Heart left ventricle (tissue), 16 donors: ENCODE results near the gene GAK. TPM values are rescaled to one million over a fixed set of nuclear protein-coding genes. Genes with fewer than 3 reads are reported as not detected.

Experiments
- ATAC-seq, 4 donors: fragments of 200-7000 bp; cut with Tn5 transposase; one replicate each; pipeline ENCODE4 v1.9.1; 2020 to 2022; ENCODE audit warnings: moderate library complexity in 4 of 4, mild to moderate bottlenecking in 3 of 4, moderate number of reproducible peaks in 1 of 4
- DNase-seq, 5 donors: peaks; one replicate each; pipeline ENCODE4 v3.0.0-alpha.2; 2020
- H3K27ac ChIP-seq, 12 donors: fragments of 200-600 bp; sonication (generic) in 4 of 12; one replicate each; pipeline versions ENCODE4 v1.5.0 to v1.8.0; 2016 to 2022; ENCODE audit warnings: mild to moderate bottlenecking in 2 of 12
- H3K27me3 ChIP-seq, 9 donors: fragments of 200-600 bp; sonication (generic) in 2 of 9; one replicate each; pipeline versions ENCODE4 v1.5.1 to v1.8.0; 2016 to 2022; ENCODE audit warnings: mild to moderate bottlenecking in 3 of 9
- H3K36me3 ChIP-seq, 9 donors: fragments of 200-600 bp; sonication (generic) in 2 of 9; one replicate each; pipeline versions ENCODE4 v1.5.0 to v1.8.0; 2018 to 2022; ENCODE audit warnings: mild to moderate bottlenecking in 2 of 9
- H3K4me1 ChIP-seq, 12 donors: fragments of 200-600 bp; sonication (generic) in 4 of 12; one replicate each; pipeline versions ENCODE4 v1.5.0 to v1.8.0; 2016 to 2022; ENCODE audit warnings: mild to moderate bottlenecking in 3 of 12
- H3K4me3 ChIP-seq, 12 donors: fragments of 200-600 bp; sonication (generic) in 4 of 12; one replicate each; pipeline versions ENCODE4 v1.5.0 to v1.8.0; 2017 to 2022; ENCODE audit warnings: mild to moderate bottlenecking in 9 of 12, moderate library complexity in 4 of 12
- H3K9me3 ChIP-seq, 12 donors: fragments of 200-600 bp; sonication (generic) in 4 of 12; one replicate each; pipeline versions ENCODE4 v1.5.0 to v1.8.0; 2016 to 2022; ENCODE audit warnings: mild to moderate bottlenecking in 1 of 12
- CTCF ChIP-seq, 12 donors: fragments of 200-600 bp; sonication (generic) in 4 of 12; IDR thresholded peaks; one replicate each; pipeline versions ENCODE4 v1.5.0 to v1.8.0; 2018 to 2022; ENCODE audit warnings: antibody characterized with exemption in 12 of 12, mild to moderate bottlenecking in 5 of 12
- POLR2A ChIP-seq, 2 donors: fragments of 450-650 bp; IDR thresholded peaks; one replicate each; pipeline ENCODE4 v1.6.1; 2017; ENCODE audit warnings: antibody characterized with exemption in 2 of 2, mild to moderate bottlenecking in 2 of 2, moderate library complexity in 2 of 2
- WGBS, 4 donors: extraction: QIAGEN DNeasy Blood & Tissue Kit in 2 of 4; methylation state at CpG; one replicate each; pipeline versions ENCODE4 v1.1.5 to v1.1.7; 2013 to 2018; 5-methylcytosine and 5-hydroxymethylcytosine counted together
- intact Hi-C, 10 donors: fragments of 100-400 bp; cut with DNase I; formaldehyde crosslinking; loops; one replicate each; pipeline versions ENCODE4 v1.11.1 to v1.14.2; 2022
- polyA plus RNA-seq, 2 donors: library from polyadenylated mRNA; stranded (reverse); fragments of 200-250 nt; gene quantifications; one replicate each; pipeline ENCODE4 v1.2.3, GENCODE V29; 2013
- total RNA-seq, 9 donors: library from RNA; depleted of rRNA in 2 of 9; stranded (reverse); fragments of >200 nt in 2 of 9; fragmentation: NEBNext Ultra II Directional in 3 of 9; extraction: Animal tissue kit (Norgen Biotek cat#: 25700) in 3 of 9; gene quantifications; one replicate each; pipeline versions ENCODE4 v1.1.0 to v1.2.4, GENCODE V29; 2016 to 2023
- donor health status: ischemic (EF 13 %, LVEDD 7.1; RV severe dilation, severe dysfunction).
- donor health status: healthy with polysubstance abuse.
- donor health status: DM: no; HTN: yes; CAD: no.
- donor health status: DM: no; HTN: no; CAD: no.
- donor health status: ischemic (EF 25% LVEDD 6.9; RV normal size, moderate dysfunction).
- donor health status: ischemic (EF 25% LVEDD 5.7; RV mildly dilated, moderate dysfunction).
- donor health status: healthy.
- donor health status: DM: yes; HTN: yes; CAD: no.
- donor health status: ischemic (EF 35%, LVEDD 5.7; RV mildly dilated, moderate dysfunction).
- donor health status: nonischemic (EF 11% LVEDD 7.7; RV severe dilation, severe dysfunction).
- donor health status: DM: yes; HTN: yes; CAD: no.
- donor health status: PGD.
- donor health status: ischemic (EF 29% LVEDD 5.4; RV normal size, mild dysfunction).
- donor health status: nonischemic (EF 23%, LVEDD 6.1; RV moderate dilation, normal function).

The GAK gene
- total and polyA plus RNA-seq, 11 donors, result 22.8 to 55.1 (median 33.8) TPM

GRCh38 chr4:824461-825062, 107.6 kb downstream of the GAK start:
- Histone ChIP-seq H3K9me3 (peaks cover 0 to 3% (median 0%) of the 10 kb centered on the region in 12 donors), H3K4me1 (peaks cover 0 to 35% (median 5%) of the 10 kb centered on the region in 12 donors), H3K4me3 (no peak overlapping the region), H3K27me3 (peaks cover 30 to 68% (median 42%) of the 10 kb centered on the region in 9 donors), H3K36me3 (no peaks in the 10 kb centered on the region), H3K27ac (no peak overlapping the region)
- no peak for TF ChIP-seq CTCF (IDR thresholded peaks at IDR 0.05)
- TF ChIP-seq POLR2A (IDR thresholded peaks at IDR 0.05), result no peak
- ATAC-seq (no peak), DNase-seq (no peak)
- intact Hi-C loops, result no loop called here
- WGBS, 4 donors, result 9 to 13% (median 11%) methylated on average over 7 to 23 of the region's 23 CpGs

GRCh38 chr4:823761-824460, 108.2 kb downstream of the GAK start:
- Histone ChIP-seq H3K4me1 (peaks cover 0 to 32% (median 5%) of the 10 kb centered on the region in 12 donors), H3K9me3 (peaks cover 0 to 4% (median 0%) of the 10 kb centered on the region in 12 donors), H3K27me3 (peaks cover 30 to 64% (median 40%) of the 10 kb centered on the region in 9 donors), H3K27ac (no peak overlapping the region), H3K36me3 (no peaks in the 10 kb centered on the region), H3K4me3 (no peak overlapping the region)
- ATAC-seq (no peak), DNase-seq (no peak)
- intact Hi-C loops, result no loop called here
- WGBS, 4 donors, result 47 to 62% (median 48%) methylated on average over 11 to 24 of the region's 24 CpGs
- TF ChIP-seq CTCF (IDR thresholded peaks at IDR 0.05) (no peak), POLR2A (IDR thresholded peaks at IDR 0.05) (no peak)

- TF ChIP-seq CTCF (IDR thresholded peaks at IDR 0.05) (no peak), POLR2A (IDR thresholded peaks at IDR 0.05) (no peak)
- peaks cover 30 to 63% (median 40%) of the 10 kb centered on the region in 9 donors for H3K27me3 ChIP-seq
- no peak overlapping the region for H3K27ac ChIP-seq
- H3K4me1 ChIP-seq, result peaks cover 0 to 25% (median 4%) of the 10 kb centered on the region in 12 donors
- intact Hi-C loops, result no loop called here
- DNase-seq, result no peak
- 65 to 82% (median 75%) methylated on average over 12 to 21 of the region's 21 CpGs for WGBS, 4 donors
- H3K9me3 ChIP-seq, result peaks cover 0 to 4% (median 0%) of the 10 kb centered on the region in 12 donors
- ATAC-seq, result no peak
- H3K36me3 ChIP-seq, result no peaks in the 10 kb centered on the region
- no peak overlapping the region for H3K4me3 ChIP-seq
Observed at GRCh38 chr4:823176-823760, 108.8 kb downstream of the GAK start.
